Sigmoid colon (tissue), 7 donors: ENCODE measurements around the gene RBM33. TPM values are rescaled to one million over a fixed set of nuclear protein-coding genes. Genes with fewer than 3 reads are reported as not detected.

ENCODE experiments used
- DNase-seq: peaks from one replicate; pipeline ENCODE4 v3.0.0-alpha.2; 2019
- H3K27ac ChIP-seq, 4 donors: fragments of 200-600 bp; sonication (generic); one replicate each; pipeline ENCODE4 v1.5.1; 2016 to 2019; ENCODE audit warnings: mild to moderate bottlenecking in 1 of 4
- H3K27me3 ChIP-seq, 3 donors: fragments of 200-600 bp; sonication (generic); one replicate each; pipeline ENCODE4 v1.5.1; 2019; ENCODE audit warnings: mild to moderate bottlenecking in 1 of 3
- H3K36me3 ChIP-seq, 4 donors: fragments of 200-600 bp; sonication (generic); one replicate each; pipeline ENCODE4 v1.5.1; 2016 to 2019
- H3K4me1 ChIP-seq, 4 donors: fragments of 200-600 bp; sonication (generic); one replicate each; pipeline ENCODE4 v1.5.1; 2017 to 2019
- H3K4me3 ChIP-seq, 4 donors: fragments of 200-600 bp; sonication (generic); one replicate each; pipeline ENCODE4 v1.5.1; 2017 to 2019; ENCODE audit warnings: mild to moderate bottlenecking in 2 of 4, moderate library complexity in 1 of 4
- H3K9me3 ChIP-seq, 4 donors: fragments of 200-600 bp in 3 of 4; sonication (generic) in 3 of 4; one replicate each; pipeline versions ENCODE4 v1.5.1 to v1.6.1; 2013 to 2019
- CTCF ChIP-seq, 4 experiments: fragments of 450-650 bp in 3 of 4; fragments of 200-600 bp in 1 of 4; IDR thresholded peaks; one replicate each; pipeline ENCODE4 v1.5.1; 2016 to 2019; ENCODE audit warnings: antibody characterized with exemption in 4 of 4, mild to moderate bottlenecking in 3 of 4, moderate library complexity in 2 of 4
- EP300 ChIP-seq, 4 donors: sonication (generic); formaldehyde crosslinking; IDR thresholded peaks; one replicate each; pipeline ENCODE4 v1.6.1; 2017; ENCODE audit warnings: antibody characterized with exemption in 4 of 4
- POLR2A ChIP-seq, 2 donors: fragments of 450-650 bp; IDR thresholded peaks; one replicate each; pipeline ENCODE4 v1.6.1; 2016; ENCODE audit warnings: antibody characterized with exemption in 2 of 2, mild to moderate bottlenecking in 2 of 2, moderate library complexity in 2 of 2
- POLR2AphosphoS5 ChIP-seq, 4 donors: sonication (generic); formaldehyde crosslinking; IDR thresholded peaks; one replicate each; pipeline ENCODE4 v1.6.1; 2017; ENCODE audit warnings: antibody characterized with exemption in 4 of 4
- WGBS, 2 donors: extraction: QIAGEN DNeasy Blood & Tissue Kit; methylation state at CpG; one replicate each; pipeline ENCODE4 v1.1.7; 2013; 5-methylcytosine and 5-hydroxymethylcytosine counted together
- intact Hi-C: fragments of 100-400 bp; cut with DNase I; formaldehyde crosslinking; loops from one replicate; pipeline ENCODE4 v1.15.1; 2023
- polyA plus RNA-seq, 3 donors: library from polyadenylated mRNA; stranded (reverse); fragments of 200-250 nt; gene quantifications; one replicate each; pipeline ENCODE4 v1.2.3, GENCODE V29; 2013
- total RNA-seq, 4 donors: library from RNA; depleted of rRNA; stranded (reverse); fragments of >200 nt; gene quantifications; one replicate each; pipeline ENCODE4 v1.1.0, GENCODE V29; 2016
- donor health status: healthy with polysubstance abuse.
- donor health status: Bipolar disorder and iron deficiency.
- donor health status: healthy.

RBM33 gene
- total and polyA plus RNA-seq, 7 donors = 3.6 to 60.4 (median 30.8) TPM

DNA sequence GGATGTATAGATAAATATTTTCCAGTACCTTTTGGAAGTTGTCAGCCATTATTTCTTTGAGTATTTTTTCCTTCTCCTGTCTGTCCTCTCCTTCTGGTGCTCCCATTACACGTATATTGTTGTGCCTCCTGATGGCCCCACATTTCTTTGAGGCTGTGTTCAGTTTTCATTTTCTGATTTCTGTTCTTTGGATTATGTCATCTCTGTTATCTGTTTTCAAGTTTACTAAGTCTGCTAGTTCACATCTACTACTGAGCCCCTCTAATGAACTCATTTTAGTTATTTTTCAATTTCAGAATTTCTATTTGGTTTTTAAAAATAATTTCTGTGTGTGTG, 16.3 kb downstream of the RBM33 start:
- 83 to 86% methylated on average over 1 of the region's 1 CpG for WGBS, 2 donors

DNA sequence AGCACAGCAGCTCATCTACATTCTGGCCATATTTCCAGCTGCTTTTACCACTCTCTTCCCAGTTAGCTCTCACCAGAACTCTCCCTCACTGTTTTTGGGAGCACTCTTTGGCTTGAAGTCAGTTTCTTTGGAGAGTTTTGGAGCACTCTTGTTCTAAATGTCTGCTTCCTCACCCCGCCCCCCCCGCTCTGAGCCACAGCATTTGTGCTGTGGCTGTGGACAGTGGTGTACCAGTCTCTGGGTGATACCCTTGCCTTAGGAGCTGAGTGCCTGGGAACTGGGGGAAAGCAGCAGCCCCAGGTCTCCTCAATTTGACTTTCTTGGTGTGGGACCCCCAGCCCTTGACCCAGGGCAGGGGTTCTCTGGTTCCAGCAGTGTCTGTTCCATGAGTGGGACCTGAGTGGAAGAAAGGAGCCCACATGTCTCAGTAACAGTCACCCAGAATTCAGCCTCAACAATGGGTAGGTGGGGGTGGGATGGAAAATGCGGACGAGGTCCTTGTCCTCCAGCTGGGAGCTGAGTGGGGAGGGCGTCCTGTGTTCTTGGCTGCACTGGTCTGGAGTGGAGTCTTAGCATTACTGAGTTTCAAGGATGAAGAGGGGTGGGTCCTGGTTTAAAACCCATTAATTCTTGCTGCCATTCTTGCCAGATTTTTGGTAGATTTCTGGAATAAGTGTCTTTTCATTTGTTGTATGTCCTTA, 18.0 kb downstream of the RBM33 start:
- Histone ChIP-seq H3K4me3 (no peak overlapping the region), H3K36me3 (peaks cover 0 to 12% (median 0%) of the 10 kb centered on the region in 4 donors), H3K27ac (no peak overlapping the region), H3K9me3 (no peaks in the 10 kb centered on the region), H3K4me1 (peaks cover 0 to 50% (median 37%) of the 10 kb centered on the region in 4 donors), H3K27me3 (no peaks in the 10 kb centered on the region)
- TF ChIP-seq EP300 (IDR thresholded peaks at IDR 0.05) = no peak
- intact Hi-C loops = no loop called here
- 95 to 96% methylated on average over 5 of the region's 5 CpGs for WGBS, 2 donors
- DNase-seq = no peak

More for the DNA sequence above, 16.3 kb downstream of the RBM33 start:
- Histone ChIP-seq H3K4me1 (peaks cover 0 to 45% (median 31%) of the 10 kb centered on the region in 4 donors), H3K27me3 (no peaks in the 10 kb centered on the region), H3K9me3 (no peaks in the 10 kb centered on the region), H3K36me3 (peaks cover 0 to 6% (median 0%) of the 10 kb centered on the region in 4 donors), H3K4me3 (no peak overlapping the region), H3K27ac (no peak overlapping the region)
- intact Hi-C loops = no loop called here
- DNase-seq = no peak
- no peak for TF ChIP-seq EP300 (IDR thresholded peaks at IDR 0.05)
- TF ChIP-seq POLR2AphosphoS5 (IDR thresholded peaks at IDR 0.05) = no peak
- TF ChIP-seq CTCF (IDR thresholded peaks at IDR 0.05) = no peak
- TF ChIP-seq POLR2A (IDR thresholded peaks at IDR 0.05) = no peak

DNA sequence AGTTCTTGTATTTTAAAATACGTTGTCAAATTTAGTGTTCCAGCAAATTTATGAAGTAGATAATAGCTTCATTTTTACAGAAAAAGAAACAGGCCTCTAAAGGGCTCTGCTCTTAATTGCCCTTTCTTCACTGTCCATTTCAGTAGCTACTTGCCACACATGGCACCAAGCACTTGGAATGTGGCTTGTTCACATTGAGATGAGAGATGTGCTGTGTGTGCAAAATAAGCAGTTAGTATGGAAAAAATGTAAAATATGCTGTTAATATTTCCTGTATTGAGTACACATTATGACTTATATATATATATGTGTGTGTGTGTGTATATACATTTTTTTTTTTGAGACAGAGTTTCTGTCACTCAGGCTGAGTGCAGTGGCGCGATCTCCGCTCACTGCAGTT, 19.5 kb downstream of the RBM33 start:
- peaks cover 0 to 12% (median 0%) of the 10 kb centered on the region in 4 donors for H3K36me3 ChIP-seq
- intact Hi-C loops = no loop called here
- DNase-seq = no peak
- TF ChIP-seq EP300 (IDR thresholded peaks at IDR 0.05) (no peak), POLR2AphosphoS5 (IDR thresholded peaks at IDR 0.05) (no peak), POLR2A (IDR thresholded peaks at IDR 0.05) (no peak), CTCF (IDR thresholded peaks at IDR 0.05) (no peak)
- H3K4me1 ChIP-seq = peaks cover 0 to 58% (median 35%) of the 10 kb centered on the region in 4 donors
- H3K27ac ChIP-seq = no peak overlapping the region
- no peak overlapping the region for H3K4me3 ChIP-seq
- WGBS, 2 donors = 71 to 91% methylated on average over 4 of the region's 4 CpGs
- no peaks in the 10 kb centered on the region for H3K9me3 ChIP-seq
- H3K27me3 ChIP-seq = no peaks in the 10 kb centered on the region

GRCh38 chr7:155665079-155665956, 20.9 kb downstream of the RBM33 start:
- peaks cover 0 to 69% (median 44%) of the 10 kb centered on the region in 4 donors for H3K4me1 ChIP-seq

More at GRCh38 chr7:155665079-155665956, 20.9 kb downstream of the RBM33 start:
- 90 to 94% methylated on average over 9 of the region's 9 CpGs for WGBS, 2 donors
- Histone ChIP-seq H3K4me3 (no peak overlapping the region), H3K27me3 (no peaks in the 10 kb centered on the region), H3K9me3 (no peaks in the 10 kb centered on the region), H3K36me3 (peaks cover 0 to 12% (median 0%) of the 10 kb centered on the region in 4 donors), H3K27ac (no peak overlapping the region)
- TF ChIP-seq CTCF (IDR thresholded peaks at IDR 0.05) = no peak
- TF ChIP-seq EP300 (IDR thresholded peaks at IDR 0.05) = no peak
- TF ChIP-seq POLR2AphosphoS5 (IDR thresholded peaks at IDR 0.05) = no peak
- TF ChIP-seq POLR2A (IDR thresholded peaks at IDR 0.05) = no peak
- intact Hi-C loops = no loop called here
- no peak for DNase-seq
